DOHH2 (cell line): Measurements from ENCODE around the gene GRIA3.
"Not testable (repeated sequence)": the region's sequence is repeated elsewhere in the genome, so short reads cannot be mapped to it uniquely, and the experiment has no call there.

Experiments
- H3F3A ChIP-seq: fragments of 200-600 bp; sonication (generic), shearing (Covaris generic); 2 replicates; pipeline ENCODE4 v1.6.0; 2016; ENCODE audit warnings: antibody characterized with exemption, mild to moderate bottlenecking; ENCODE audit not compliant: control insufficient read depth, insufficient read depth
- H3K27ac ChIP-seq: fragments of 200-600 bp; sonication (generic); 2 replicates; pipeline ENCODE4 v1.5.1; 2014; ENCODE audit warnings: low read depth, mild to moderate bottlenecking, low read length, moderate library complexity
- H3K27me3 ChIP-seq: fragments of 200-600 bp; sonication (generic); 2 replicates; pipeline ENCODE4 v1.6.1; 2014; ENCODE audit warnings: mild to moderate bottlenecking, low read length, mixed read lengths; ENCODE audit not compliant: control insufficient read depth
- H3K36me3 ChIP-seq: fragments of 200-600 bp; sonication (generic); 2 replicates; pipeline ENCODE4 v1.6.1; 2014; ENCODE audit warnings: mild to moderate bottlenecking, low read length, moderate library complexity, mixed read lengths; ENCODE audit not compliant: control insufficient read depth
- H3K4me1 ChIP-seq: fragments of 200-600 bp; sonication (generic); 2 replicates; pipeline ENCODE4 v1.6.1; 2014; ENCODE audit warnings: mild to moderate bottlenecking, low read length, mixed read lengths; ENCODE audit not compliant: control insufficient read depth
- H3K4me2 ChIP-seq: fragments of 200-600 bp; sonication (generic); 2 replicates; pipeline ENCODE4 v1.6.0; 2014; ENCODE audit warnings: mild to moderate bottlenecking, low read length, moderate library complexity
- H3K4me3 ChIP-seq: fragments of 200-600 bp; sonication (generic); 2 replicates; pipeline ENCODE4 v1.5.1; 2014; ENCODE audit warnings: mild to moderate bottlenecking, low read length, mixed read lengths
- H3K79me2 ChIP-seq: fragments of 200-600 bp; sonication (generic); 2 replicates; pipeline ENCODE4 v1.6.1; 2014; ENCODE audit warnings: mild to moderate bottlenecking, low read length, mixed read lengths; ENCODE audit not compliant: control insufficient read depth
- H3K9me2 ChIP-seq: fragments of 200-600 bp; sonication (generic); replicated peaks from 2 replicates; pipeline ENCODE4 v1.6.1; 2014; ENCODE audit warnings: mild to moderate bottlenecking, low read length, mixed read lengths; ENCODE audit not compliant: control insufficient read depth
- H3K9me3 ChIP-seq: fragments of 200-600 bp; sonication (generic); 2 replicates; pipeline ENCODE4 v1.6.1; 2014; ENCODE audit warnings: antibody characterized with exemption, low read length, mixed read lengths; ENCODE audit not compliant: control insufficient read depth, insufficient read depth
- H4K20me1 ChIP-seq: fragments of 200-600 bp; sonication (generic); 2 replicates; pipeline ENCODE4 v1.6.0; 2014; ENCODE audit warnings: low read depth, mild to moderate bottlenecking, antibody characterized with exemption, low read length, moderate library complexity; ENCODE audit not compliant: control insufficient read depth, insufficient read depth
- CTCF ChIP-seq: fragments of 200-600 bp; sonication (generic); IDR thresholded peaks from one replicate; pipeline ENCODE4 v1.5.1; 2014; ENCODE audit warnings: antibody characterized with exemption, mild to moderate bottlenecking, low read depth, low read length; ENCODE audit not compliant: poor library complexity, severe bottlenecking
- EZH2phosphoT487 ChIP-seq: fragments of 200-600 bp; sonication (generic); IDR thresholded peaks from 2 replicates; pipeline ENCODE4 v1.6.1; 2017; ENCODE audit warnings: borderline replicate concordance, mild to moderate bottlenecking, antibody characterized with exemption, low read length, moderate library complexity, mixed read lengths

Gene GRIA3

DNA sequence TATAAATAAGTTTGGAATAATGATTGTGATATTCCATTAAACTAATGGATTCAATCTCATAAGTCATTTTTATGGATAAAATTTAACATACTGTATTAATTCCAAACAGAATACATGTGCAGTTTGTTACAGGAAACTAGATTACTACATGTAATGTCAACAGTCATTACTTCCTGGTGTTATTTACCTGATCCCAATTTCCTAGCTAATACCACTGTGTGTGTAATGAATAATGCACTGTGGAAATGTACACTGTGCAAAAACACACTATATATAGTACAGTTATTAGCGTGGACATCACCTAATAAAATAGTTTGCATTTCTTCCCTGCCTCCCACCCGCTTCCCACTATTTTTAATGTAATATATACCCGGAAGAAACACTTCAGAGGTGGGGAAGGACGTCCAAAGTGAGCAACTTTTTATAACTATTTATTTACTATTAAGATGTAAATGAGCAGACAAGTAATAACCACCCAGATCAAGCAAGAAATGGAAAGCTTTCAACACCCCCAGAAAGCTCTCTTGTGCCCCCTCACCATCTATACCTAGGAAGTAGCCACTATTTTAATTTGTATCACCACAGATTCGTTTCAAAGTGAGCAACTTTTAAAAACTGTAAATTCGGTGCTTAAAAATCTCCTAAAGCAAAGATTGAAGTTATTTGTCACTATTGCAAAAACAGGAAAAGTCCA, 329.7 kb downstream of the GRIA3 start:
- no peak overlapping the region for H3K27ac ChIP-seq
- TF ChIP-seq CTCF: no peak
- no peak for TF ChIP-seq EZH2phosphoT487

DNA sequence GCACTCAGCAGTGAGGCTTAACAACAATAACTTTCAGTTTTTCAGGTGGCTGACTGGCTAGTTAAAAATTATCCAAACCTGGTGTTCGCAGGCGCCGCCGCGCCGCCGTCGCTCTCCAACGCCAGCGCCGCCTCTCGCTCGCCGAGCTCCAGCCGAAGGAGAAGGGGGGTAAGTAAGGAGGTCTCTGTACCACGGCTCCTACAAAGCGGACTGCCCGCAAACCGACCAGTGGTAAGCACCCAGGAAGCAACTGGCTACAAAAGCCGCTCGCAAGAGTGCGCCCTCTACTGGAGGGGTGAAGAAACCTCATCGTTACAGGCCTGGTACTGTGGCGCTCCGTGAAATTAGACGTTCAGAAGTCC, 330.2 kb downstream of the GRIA3 start:
- not testable (repeated sequence) for H3K27ac ChIP-seq, H3F3A ChIP-seq, H4K20me1 ChIP-seq, H3K9me3 ChIP-seq, H3K79me2 ChIP-seq, H3K27me3 ChIP-seq, H3K4me1 ChIP-seq, H3K4me3 ChIP-seq, H3K9me2 ChIP-seq, H3K4me2 ChIP-seq, H3K36me3 ChIP-seq

More for the DNA sequence above, 329.7 kb downstream of the GRIA3 start:
- H3K79me2 ChIP-seq: no peaks in the 10 kb centered on the region
- H3F3A ChIP-seq: no peaks in the 10 kb centered on the region
- no peaks in the 10 kb centered on the region for H3K9me3 ChIP-seq
- no peaks in the 10 kb centered on the region for H4K20me1 ChIP-seq
- H3K27me3 ChIP-seq: no peaks in the 10 kb centered on the region
- no peaks in the 10 kb centered on the region for H3K9me2 ChIP-seq
- H3K4me2 ChIP-seq: no peak overlapping the region
- no peak overlapping the region for H3K4me3 ChIP-seq
- no peaks in the 10 kb centered on the region for H3K36me3 ChIP-seq
- H3K4me1 ChIP-seq: no peaks in the 10 kb centered on the region

GRCh38 chrX:123518791-123519190, 334.7 kb downstream of the GRIA3 start:
- no peaks in the 10 kb centered on the region for H3K79me2 ChIP-seq
- TF ChIP-seq CTCF: no peak

GRCh38 chrX:123525123-123525725, 341.1 kb downstream of the GRIA3 start:
- Histone ChIP-seq H3K9me3 (no peaks in the 10 kb centered on the region), H3K79me2 (no peaks in the 10 kb centered on the region), H3K27me3 (no peaks in the 10 kb centered on the region), H3K4me3 (no peak overlapping the region), H3K36me3 (no peaks in the 10 kb centered on the region), H4K20me1 (no peaks in the 10 kb centered on the region), H3K27ac (no peak overlapping the region), H3K4me1 (no peaks in the 10 kb centered on the region), H3K9me2 (no peaks in the 10 kb centered on the region), H3K4me2 (no peak overlapping the region), H3F3A (no peaks in the 10 kb centered on the region)
- TF ChIP-seq CTCF (no peak), EZH2phosphoT487 (no peak)

More at GRCh38 chrX:123518791-123519190, 334.7 kb downstream of the GRIA3 start:
- no peak overlapping the region for H3K27ac ChIP-seq
- H3K4me1 ChIP-seq: no peaks in the 10 kb centered on the region
- H3K9me3 ChIP-seq: no peaks in the 10 kb centered on the region
- no peak overlapping the region for H3K4me2 ChIP-seq
- H3K4me3 ChIP-seq: no peak overlapping the region
- no peaks in the 10 kb centered on the region for H4K20me1 ChIP-seq
- no peaks in the 10 kb centered on the region for H3K36me3 ChIP-seq
- H3F3A ChIP-seq: no peaks in the 10 kb centered on the region
- H3K27me3 ChIP-seq: no peaks in the 10 kb centered on the region
- no peaks in the 10 kb centered on the region for H3K9me2 ChIP-seq

DNA sequence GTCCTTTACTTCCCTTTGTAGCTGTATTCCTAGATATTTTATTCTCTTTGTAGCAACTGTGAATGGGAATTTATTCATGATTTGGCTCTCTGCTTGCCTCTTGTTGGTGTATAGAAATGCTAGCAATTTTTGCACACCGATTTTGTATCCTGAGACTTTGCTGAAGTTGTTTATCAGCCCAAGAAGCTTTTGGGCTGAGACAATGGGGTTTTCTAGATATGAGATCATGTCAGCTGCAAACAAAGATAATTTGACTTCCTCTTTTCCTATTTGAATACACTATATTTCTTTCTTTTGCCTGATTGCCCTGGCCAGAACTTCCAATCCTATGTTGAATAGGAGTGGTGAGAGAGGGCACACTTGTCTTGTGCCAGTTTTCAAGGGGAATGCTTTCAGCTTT, 346.6 kb downstream of the GRIA3 start:
- not testable (repeated sequence) for H3K27me3 ChIP-seq, H3F3A ChIP-seq, H3K9me2 ChIP-seq, H3K79me2 ChIP-seq, H3K4me3 ChIP-seq, H3K4me1 ChIP-seq, H3K27ac ChIP-seq, H3K9me3 ChIP-seq, H3K4me2 ChIP-seq, H3K36me3 ChIP-seq, H4K20me1 ChIP-seq
